ENCODE data around the gene PRAMEF26. TPM values are rescaled to one million over a fixed set of nuclear protein-coding genes. Genes with fewer than 3 reads are reported as not detected.

Gene PRAMEF26
- total RNA-seq, result not detected in 2 replicates

DNA sequence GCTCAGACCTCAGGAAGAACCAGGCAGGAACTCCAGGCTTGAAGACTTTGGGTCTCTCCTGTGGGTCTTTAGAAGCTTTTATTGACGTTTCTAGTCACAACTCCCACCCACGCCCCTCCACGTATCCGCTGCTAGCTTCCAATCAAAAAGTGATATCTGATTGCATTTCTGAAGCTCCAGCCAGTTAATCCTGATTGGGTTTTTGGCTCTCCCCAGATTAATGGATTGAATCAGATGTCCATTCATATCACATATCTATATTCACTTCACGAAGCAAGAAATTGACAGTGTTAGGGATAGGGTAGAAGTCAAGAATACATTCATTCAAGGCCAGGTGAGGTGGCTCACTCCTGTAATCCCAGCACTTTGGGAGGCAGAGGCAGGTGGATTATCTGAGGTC lies at the start of gene PRAMEF26:
Gene PRAMEF26, minus strand, starts transcription at position 101 of the 400 bp plus-strand sequence. CDS start 2,914 bp downstream, outside the sequence.

DNA sequence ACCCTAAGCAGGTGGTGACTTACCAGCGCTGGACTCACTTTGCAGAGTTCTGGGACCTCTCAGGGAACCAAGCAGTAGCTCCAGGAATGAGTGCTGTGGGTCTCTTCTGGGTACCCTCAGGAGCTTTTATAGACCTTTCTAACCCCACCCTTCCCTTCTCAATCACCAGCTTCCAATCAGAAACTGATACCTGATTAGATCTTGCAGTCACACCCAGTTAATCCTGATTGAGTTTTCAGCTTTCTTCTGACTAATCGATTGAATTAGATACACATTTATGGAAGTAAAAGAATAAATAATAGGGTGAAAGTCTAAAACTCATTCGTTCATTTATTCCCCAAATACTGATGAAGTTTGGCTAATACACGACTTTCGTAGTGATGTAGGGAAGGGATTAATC lies 45.5 kb upstream of the PRAMEF26 start, which contains the start of gene PRAMEF13:
Gene PRAMEF13, minus strand, starts transcription at position 101 of the 400 bp plus-strand sequence. CDS start 1,820 bp downstream, outside the sequence.

DNA sequence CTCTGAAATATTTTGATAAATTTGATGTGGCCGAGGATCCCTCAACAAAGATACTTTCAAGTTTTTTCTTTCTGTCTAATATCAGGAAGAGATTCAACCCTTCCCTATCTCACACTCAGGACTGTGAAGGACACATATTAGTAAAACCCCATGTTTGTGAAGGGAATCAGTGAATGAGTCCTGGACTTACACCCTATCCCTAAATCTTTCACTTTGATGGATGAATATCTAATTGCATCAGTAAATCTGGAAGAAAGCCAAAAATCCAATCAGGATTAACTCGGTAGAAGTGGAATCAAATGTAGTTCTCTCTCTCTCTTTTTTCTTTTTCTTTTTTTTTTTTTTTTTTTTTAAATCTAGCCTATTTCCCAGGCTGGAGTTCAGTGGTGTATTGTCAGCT lies 15.7 kb upstream of the PRAMEF26 start, which contains the start of gene PRAMEF9:
Gene PRAMEF9, plus strand, starts transcription at position 301 of the 400 bp plus-strand sequence. CDS start 3,433 bp downstream, outside the sequence.

DNA sequence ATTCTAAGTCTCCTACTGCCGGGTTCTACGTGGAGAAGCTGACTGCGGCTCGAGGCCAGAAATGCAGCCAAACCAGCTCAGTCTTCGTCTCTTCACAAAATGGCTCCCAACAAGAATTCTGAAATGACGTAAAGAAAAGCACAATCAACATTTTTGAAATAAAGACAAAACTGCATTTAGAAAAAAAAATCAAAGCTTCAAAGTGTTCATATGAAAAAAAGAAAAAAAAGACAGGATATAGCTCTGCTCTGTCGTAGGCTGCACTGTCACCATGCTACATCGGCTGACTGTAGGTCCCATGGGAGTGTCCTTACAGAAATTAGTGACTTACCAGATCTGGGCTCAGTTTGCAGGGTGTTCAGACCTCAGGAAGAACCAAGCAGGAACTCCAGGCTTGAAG lies 9.7 kb upstream of the PRAMEF26 start, which contains the start of gene HNRNPCL4:
Gene HNRNPCL4, minus strand, starts transcription at position 101 of the 400 bp plus-strand sequence. CDS start 164 bp downstream, outside the sequence.

DNA sequence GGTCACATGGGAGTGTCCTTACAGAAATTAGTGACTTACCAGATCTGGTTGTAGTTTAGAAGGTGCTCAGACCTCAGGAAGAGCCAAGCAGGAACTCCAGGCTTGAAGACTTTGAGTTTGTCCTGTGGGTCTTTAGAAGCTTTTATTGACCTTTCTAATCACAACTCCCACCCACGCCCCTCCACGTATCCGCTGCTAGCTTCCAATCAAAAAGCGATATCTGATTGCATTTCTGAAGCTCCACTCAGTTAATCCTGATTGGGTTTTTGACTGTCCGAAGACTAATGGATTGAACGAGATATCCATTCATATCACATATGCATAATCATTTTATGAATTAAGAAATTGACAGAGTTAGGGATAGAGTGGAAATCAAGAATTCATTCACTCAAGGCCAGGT lies 39.1 kb downstream of the PRAMEF26 start, which contains the start of gene HNRNPCL2:
Gene HNRNPCL2, minus strand, starts transcription at position 101 of the 400 bp plus-strand sequence. CDS start 454 bp downstream, outside the sequence.

Other genes starting within 250 kb of the PRAMEF26 start
- not detected in 2 replicates for gene PRAMEF7, start 239.4 kb downstream of the PRAMEF26 start, total RNA-seq
- not detected in 2 replicates for gene PRAMEF6, start 208.4 kb downstream of the PRAMEF26 start, total RNA-seq
- not detected in 2 replicates for gene PRAMEF27, start 99.4 kb downstream of the PRAMEF26 start, total RNA-seq
- gene HNRNPCL3, start 95.2 kb downstream of the PRAMEF26 start, total RNA-seq, result not detected in 2 replicates
- gene PRAMEF25, start 85.2 kb downstream of the PRAMEF26 start, total RNA-seq, result not detected in 2 replicates
- gene HNRNPCL2, start 39.2 kb downstream of the PRAMEF26 start, total RNA-seq, result not detected in 2 replicates
- not detected in 2 replicates for gene HNRNPCL4, start 9.6 kb upstream of the PRAMEF26 start, total RNA-seq
- gene PRAMEF9, start 15.8 kb upstream of the PRAMEF26 start, total RNA-seq, result not detected in 2 replicates
- gene PRAMEF13, start 45.4 kb upstream of the PRAMEF26 start, total RNA-seq, result not detected in 2 replicates
- not detected in 2 replicates for gene PRAMEF18, start 70.1 kb upstream of the PRAMEF26 start, total RNA-seq
- gene PRAMEF5, start 98.2 kb upstream of the PRAMEF26 start, total RNA-seq, result not detected in 2 replicates
- not detected in 2 replicates for gene PRAMEF8, start 129.1 kb upstream of the PRAMEF26 start, total RNA-seq
- not detected in 2 replicates for gene PRAMEF33, start 147.5 kb upstream of the PRAMEF26 start, total RNA-seq
- not detected in 2 replicates for gene PRAMEF15, start 159.6 kb upstream of the PRAMEF26 start, total RNA-seq
- gene PRAMEF14, start 191.1 kb upstream of the PRAMEF26 start, total RNA-seq, result not detected in 2 replicates
- gene PRAMEF19, start 215.9 kb upstream of the PRAMEF26 start, total RNA-seq, result not detected in 2 replicates
- gene PRAMEF17, start 233.6 kb upstream of the PRAMEF26 start, total RNA-seq, result not detected in 2 replicates